Activated CD8-positive, alpha-beta memory T cell treated with anti-CD3 and anti-CD28 coated beads, Interleukin-2, amount 10 ng/mL, durations not matched to agents 7 days and 5 days (primary cell): ENCODE measurements around the gene ZNF3. TPM values are rescaled to one million over a fixed set of nuclear protein-coding genes. Genes with fewer than 3 reads are reported as not detected.
A peak's percentile ranks its signal among the peaks of the same experiment; 100 is the strongest.

ENCODE experiments used
- ATAC-seq: fragments of 150-1000 bp; cut with Tn5 transposase; one replicate; pipeline ENCODE4 v1.10.0; 2021; ENCODE audit warnings: moderate library complexity
- CTCF ChIA-PET: fragments of 350-600 bp; sonication (Branson Sonifier 250); formaldehyde crosslinking; loops from one replicate; lab custom pipeline; 2021; ENCODE audit warnings: antibody characterized with exemption; lab: Charles Lee
- DNase-seq: peaks from one replicate; pipeline ENCODE4 v3.0.0-alpha.2; 2020
- H3K27ac Mint-ChIP-seq: one replicate; pipeline ENCODE4 v1.8.0; 2021; ENCODE audit warnings: mild to moderate bottlenecking, mixed read lengths
- H3K27me3 Mint-ChIP-seq: one replicate; pipeline ENCODE4 v1.8.0; 2021; ENCODE audit warnings: mixed read lengths
- H3K36me3 Mint-ChIP-seq: one replicate; pipeline ENCODE4 v1.8.0; 2021; ENCODE audit warnings: mild to moderate bottlenecking, mixed read lengths
- H3K4me1 Mint-ChIP-seq: one replicate; pipeline ENCODE4 v1.8.0; 2021; ENCODE audit warnings: mixed read lengths
- H3K4me3 Mint-ChIP-seq: one replicate; pipeline ENCODE4 v1.8.0; 2021; ENCODE audit warnings: mild to moderate bottlenecking, moderate library complexity, mixed read lengths
- H3K9me3 Mint-ChIP-seq: one replicate; pipeline ENCODE4 v1.8.0; 2022; ENCODE audit warnings: low read depth, mixed read lengths
- total RNA-seq, 2 experiments: library from RNA; stranded (reverse); gene quantifications; one replicate each; pipeline ENCODE4 v1.2.3, GENCODE V29; 2021

The ZNF3 gene
- total RNA-seq, 2 experiments from 2014 or later: 21.2 to 24.1 TPM

GRCh38 chr7:100120733-100121036, 39.2 kb upstream of the ZNF3 start:
- Mint-ChIP-seq H3K27ac (peak overlapping the region; percentile 91), H3K9me3 (no peaks in the 10 kb centered on the region), H3K4me3 (peak overlapping the region; percentile 93), H3K4me1 (peaks cover 38% of the 10 kb centered on the region), H3K27me3 (no peaks in the 10 kb centered on the region), H3K36me3 (peaks cover 22% of the 10 kb centered on the region)
- ATAC-seq (no peak), DNase-seq (no peak)
- CTCF ChIA-PET: interaction anchor here (1.0 to 2.5 kb wide), 5 partner anchors 10 to 141 kb away, joined by 3 to 26 read pairs (median 4); partner anchors contain the start of genes AP4M1 and COPS6

GRCh38 chr7:100119970-100120732, 38.6 kb upstream of the ZNF3 start:
- H3K27ac Mint-ChIP-seq: peak overlapping the region; percentile 91
- peaks cover 34% of the 10 kb centered on the region for H3K4me1 Mint-ChIP-seq
- H3K4me3 Mint-ChIP-seq: peak overlapping the region; percentile 93
- H3K9me3 Mint-ChIP-seq: no peaks in the 10 kb centered on the region
- H3K36me3 Mint-ChIP-seq: peaks cover 22% of the 10 kb centered on the region
- ATAC-seq (peak; percentile 63), DNase-seq (peak; percentile 86)
- CTCF ChIA-PET: interaction anchor here (1.0 to 2.5 kb wide), 5 partner anchors 10 to 140 kb away, joined by 3 to 26 read pairs (median 4); partner anchors contain the start of genes AP4M1 and COPS6
- H3K27me3 Mint-ChIP-seq: no peaks in the 10 kb centered on the region

- CTCF ChIA-PET: interaction anchor here (1.0 to 2.5 kb wide), 5 partner anchors 11 to 139 kb away, joined by 3 to 26 read pairs (median 4); partner anchors contain the start of genes AP4M1 and COPS6
- Mint-ChIP-seq H3K4me3 (peak within 1 kb of the TSS; percentile 93), H3K4me1 (peaks cover 26% of the 10 kb centered on the region), H3K36me3 (peaks cover 17% of the 10 kb centered on the region), H3K9me3 (no peaks in the 10 kb centered on the region), H3K27ac (peak within 1 kb of the TSS; percentile 91), H3K27me3 (no peaks in the 10 kb centered on the region)
- DNase-seq (peak; percentile 96), ATAC-seq (peak; percentile 80)
These were observed 37.8 kb upstream of the ZNF3 start, which contains the start of the genes CNPY4 and TAF6 for GRCh38 chr7:100119072-100119969. Gene CNPY4, plus strand, starts transcription at chr7:100119634. Its CDS starts 111 bp downstream, at chr7:100119745. Gene TAF6, minus strand, starts transcription at chr7:100119358. Its CDS starts 5,149 bp downstream, at chr7:100114209.

GRCh38 chr7:100118388-100119071, 37.0 kb upstream of the ZNF3 start:
- H3K27me3 Mint-ChIP-seq: no peaks in the 10 kb centered on the region
- peak overlapping the region; percentile 93 for H3K4me3 Mint-ChIP-seq
- CTCF ChIA-PET: no interaction called here
- H3K27ac Mint-ChIP-seq: peak overlapping the region; percentile 91
- no peak for ATAC-seq
- H3K9me3 Mint-ChIP-seq: no peaks in the 10 kb centered on the region
- H3K4me1 Mint-ChIP-seq: peaks cover 24% of the 10 kb centered on the region
- DNase-seq: no peak
- H3K36me3 Mint-ChIP-seq: peaks cover 14% of the 10 kb centered on the region

- H3K27me3 Mint-ChIP-seq: no peaks in the 10 kb centered on the region
- H3K9me3 Mint-ChIP-seq: no peaks in the 10 kb centered on the region
- no peak overlapping the region for H3K27ac Mint-ChIP-seq
- H3K36me3 Mint-ChIP-seq: peaks cover 19% of the 10 kb centered on the region
- DNase-seq (no peak), ATAC-seq (no peak)
- no peak overlapping the region for H3K4me3 Mint-ChIP-seq
- H3K4me1 Mint-ChIP-seq: peaks cover 10% of the 10 kb centered on the region
- CTCF ChIA-PET: interaction anchor here (1.2 to 1.3 kb wide), 3 partner anchors 9 to 16 kb away, joined by 3 to 4 read pairs (median 3); no protein-coding TSS in a partner anchor
These were observed 33.5 kb upstream of the ZNF3 start for GRCh38 chr7:100115026-100115425.

- no peaks in the 10 kb centered on the region for H3K4me1 Mint-ChIP-seq
- H3K9me3 Mint-ChIP-seq: no peaks in the 10 kb centered on the region
- no peaks in the 10 kb centered on the region for H3K27me3 Mint-ChIP-seq
- peaks cover 28% of the 10 kb centered on the region for H3K36me3 Mint-ChIP-seq
- no peak overlapping the region for H3K4me3 Mint-ChIP-seq
- no peak overlapping the region for H3K27ac Mint-ChIP-seq
- DNase-seq (no peak), ATAC-seq (no peak)
- CTCF ChIA-PET: interaction anchor here (1.0 to 1.1 kb wide), 2 partner anchors 10 to 17 kb away, joined by 3 to 4 read pairs; partner anchors contain the start of gene AP4M1
These were observed 30.4 kb upstream of the ZNF3 start for GRCh38 chr7:100111914-100112313.

- Mint-ChIP-seq H3K36me3 (peaks cover 25% of the 10 kb centered on the region), H3K27ac (no peak overlapping the region), H3K4me1 (no peaks in the 10 kb centered on the region), H3K4me3 (no peak overlapping the region), H3K9me3 (no peaks in the 10 kb centered on the region), H3K27me3 (no peaks in the 10 kb centered on the region)
- no peak for ATAC-seq
- CTCF ChIA-PET: interaction anchor here (1.1 kb wide), 1 partner anchor 9 kb away, joined by 4 read pairs; the partner anchor contains the start of gene AP4M1
- no peak for DNase-seq
These were observed 29.6 kb upstream of the ZNF3 start for GRCh38 chr7:100111156-100111555.

- no peak for DNase-seq
- CTCF ChIA-PET: interaction anchor here (1.4 kb wide), 1 partner anchor 21 kb away, joined by 4 read pairs; no protein-coding TSS in a partner anchor
- Mint-ChIP-seq H3K4me1 (no peaks in the 10 kb centered on the region), H3K27me3 (no peaks in the 10 kb centered on the region), H3K4me3 (no peak overlapping the region), H3K36me3 (peaks cover 21% of the 10 kb centered on the region), H3K27ac (no peak overlapping the region), H3K9me3 (no peaks in the 10 kb centered on the region)
- no peak for ATAC-seq
These were observed 28.1 kb upstream of the ZNF3 start for GRCh38 chr7:100109521-100110163.

GRCh38 chr7:100107890-100108289, 26.4 kb upstream of the ZNF3 start:
- H3K36me3 Mint-ChIP-seq: peaks cover 23% of the 10 kb centered on the region

GRCh38 chr7:100107125-100107737, 25.7 kb upstream of the ZNF3 start:
- H3K36me3 Mint-ChIP-seq: peaks cover 21% of the 10 kb centered on the region

More at GRCh38 chr7:100107890-100108289, 26.4 kb upstream of the ZNF3 start:
- CTCF ChIA-PET: no interaction called here
- ATAC-seq (no peak), DNase-seq (no peak)
- no peaks in the 10 kb centered on the region for H3K9me3 Mint-ChIP-seq
- no peaks in the 10 kb centered on the region for H3K27me3 Mint-ChIP-seq
- no peak overlapping the region for H3K4me3 Mint-ChIP-seq
- H3K27ac Mint-ChIP-seq: peak overlapping the region; percentile 54
- H3K4me1 Mint-ChIP-seq: peaks cover 6% of the 10 kb centered on the region

GRCh38 chr7:100106633-100107032, 25.1 kb upstream of the ZNF3 start:
- H3K4me3 Mint-ChIP-seq: no peak overlapping the region
- no peak for ATAC-seq
- CTCF ChIA-PET: interaction anchor here (6.8 kb wide), 1 partner anchor 24 kb away, joined by 60 read pairs; no protein-coding TSS in a partner anchor
- H3K9me3 Mint-ChIP-seq: no peaks in the 10 kb centered on the region
- peaks cover 11% of the 10 kb centered on the region for H3K4me1 Mint-ChIP-seq
- no peaks in the 10 kb centered on the region for H3K27me3 Mint-ChIP-seq
- no peak overlapping the region for H3K27ac Mint-ChIP-seq
- H3K36me3 Mint-ChIP-seq: peaks cover 20% of the 10 kb centered on the region
- no peak for DNase-seq

More at GRCh38 chr7:100107125-100107737, 25.7 kb upstream of the ZNF3 start:
- CTCF ChIA-PET: no interaction called here
- ATAC-seq (no peak), DNase-seq (no peak)
- Mint-ChIP-seq H3K4me1 (peaks cover 11% of the 10 kb centered on the region), H3K4me3 (no peak overlapping the region), H3K9me3 (no peaks in the 10 kb centered on the region), H3K27ac (no peak overlapping the region), H3K27me3 (no peaks in the 10 kb centered on the region)

GRCh38 chr7:100105534-100105933, 24.0 kb upstream of the ZNF3 start:
- peaks cover 13% of the 10 kb centered on the region for H3K4me1 Mint-ChIP-seq
- H3K27ac Mint-ChIP-seq: no peak overlapping the region
- H3K36me3 Mint-ChIP-seq: peaks cover 12% of the 10 kb centered on the region
- no peaks in the 10 kb centered on the region for H3K9me3 Mint-ChIP-seq
- no peak for DNase-seq
- no peaks in the 10 kb centered on the region for H3K27me3 Mint-ChIP-seq
- H3K4me3 Mint-ChIP-seq: no peak overlapping the region
- no peak for ATAC-seq
- CTCF ChIA-PET: interaction anchor here (1.0 to 6.8 kb wide), 2 partner anchors 10 to 26 kb away, joined by 3 to 60 read pairs; no protein-coding TSS in a partner anchor
